ENCODE measurements around the gene ATXN1. TPM values are rescaled to one million over a fixed set of nuclear protein-coding genes. Genes with fewer than 3 reads are reported as not detected.

The ATXN1 gene
- polyA plus RNA-seq, 1 of the 3 experiments (the other 2 are of a cell fraction) = 7.9 TPM

DNA sequence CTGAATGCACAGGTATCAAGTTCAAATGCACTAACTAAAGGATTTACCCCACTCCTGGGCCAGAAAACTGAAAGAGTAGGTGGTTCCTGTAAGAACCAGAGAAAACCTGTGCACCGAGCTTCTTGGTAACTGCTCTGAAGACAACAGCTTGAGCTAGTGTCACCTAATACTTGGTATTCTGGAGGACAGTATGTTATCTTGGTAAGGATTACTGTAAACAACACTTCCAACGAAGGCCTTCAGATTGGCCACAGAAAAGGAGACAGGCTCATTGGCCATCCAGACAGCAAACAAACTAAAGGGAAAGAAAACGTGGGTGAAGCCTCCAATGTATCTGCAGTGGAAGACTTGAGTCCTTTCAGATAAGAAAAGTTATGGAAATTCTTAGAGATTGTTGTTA lies 461.4 kb downstream of the ATXN1 start:
- Histone ChIP-seq H3K9ac (no peak overlapping the region), H3K4me1 (ENCODE audit: control insufficient read depth in 1 of 2, insufficient read depth in 2 of 2, low read depth in 1 of 2, low read length in 1 of 2) (no peaks in the 10 kb centered on the region), H4K20me1 (ENCODE audit: insufficient read depth) (no peaks in the 10 kb centered on the region), H3K27ac (ENCODE audit: low read depth in 2 of 2, low read length in 1 of 2) (no peak overlapping the region), H3K4me3 (ENCODE audit: low read depth in 2 of 2, low read length in 1 of 2) (no peak overlapping the region), H3K79me2 (ENCODE audit: insufficient read depth) (no peaks in the 10 kb centered on the region), H3K36me3 (replicated peaks in 1 of 2; ENCODE audit: control insufficient read depth in 1 of 2, insufficient read depth in 2 of 2, low read length in 1 of 2) (peaks cover 14 to 20% of the 10 kb centered on the region in 2 experiments), H2AFZ (ENCODE audit: low read depth) (no peak overlapping the region), H3F3A (replicated peaks; ENCODE audit: insufficient read depth) (no peaks in the 10 kb centered on the region), H3K9me2 (no peaks in the 10 kb centered on the region), H3K9me3 (no peaks in the 10 kb centered on the region), H3K4me2 (no peak overlapping the region), H3K27me3 (ENCODE audit: insufficient read depth) (no peaks in the 10 kb centered on the region)
- DNase-seq = no peak
- 94% methylated on average over 3 of the region's 3 CpGs for WGBS (ENCODE audit: low lambda C conversion rate)
- ChIA-PET CTCF (interaction anchor here (1.3 to 1.9 kb wide), 2 partner anchors 18 to 27 kb away, joined by 3 to 6 read pairs; no protein-coding TSS in a partner anchor), POLR2A (no interaction called here)
- TF ChIP-seq TAF1 (IDR thresholded peaks at IDR 0.05; ENCODE audit: borderline replicate concordance, low read depth, low read length) (no peak), EP300 (IDR thresholded peaks at IDR 0.05; ENCODE audit: borderline replicate concordance in 1 of 2, low read depth in 1 of 2, low read length in 1 of 2) (no peak), JUND (IDR thresholded peaks at IDR 0.05) (no peak)
- TF ChIP-seq, protein P1, sequence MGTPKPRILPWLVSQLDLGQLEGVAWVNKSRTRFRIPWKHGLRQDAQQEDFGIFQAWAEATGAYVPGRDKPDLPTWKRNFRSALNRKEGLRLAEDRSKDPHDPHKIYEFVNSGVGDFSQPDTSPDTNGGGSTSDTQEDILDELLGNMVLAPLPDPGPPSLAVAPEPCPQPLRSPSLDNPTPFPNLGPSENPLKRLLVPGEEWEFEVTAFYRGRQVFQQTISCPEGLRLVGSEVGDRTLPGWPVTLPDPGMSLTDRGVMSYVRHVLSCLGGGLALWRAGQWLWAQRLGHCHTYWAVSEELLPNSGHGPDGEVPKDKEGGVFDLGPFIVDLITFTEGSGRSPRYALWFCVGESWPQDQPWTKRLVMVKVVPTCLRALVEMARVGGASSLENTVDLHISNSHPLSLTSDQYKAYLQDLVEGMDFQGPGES (IDR thresholded peaks at IDR 0.05; ENCODE audit: low read depth, low read length) = no peak

DNA sequence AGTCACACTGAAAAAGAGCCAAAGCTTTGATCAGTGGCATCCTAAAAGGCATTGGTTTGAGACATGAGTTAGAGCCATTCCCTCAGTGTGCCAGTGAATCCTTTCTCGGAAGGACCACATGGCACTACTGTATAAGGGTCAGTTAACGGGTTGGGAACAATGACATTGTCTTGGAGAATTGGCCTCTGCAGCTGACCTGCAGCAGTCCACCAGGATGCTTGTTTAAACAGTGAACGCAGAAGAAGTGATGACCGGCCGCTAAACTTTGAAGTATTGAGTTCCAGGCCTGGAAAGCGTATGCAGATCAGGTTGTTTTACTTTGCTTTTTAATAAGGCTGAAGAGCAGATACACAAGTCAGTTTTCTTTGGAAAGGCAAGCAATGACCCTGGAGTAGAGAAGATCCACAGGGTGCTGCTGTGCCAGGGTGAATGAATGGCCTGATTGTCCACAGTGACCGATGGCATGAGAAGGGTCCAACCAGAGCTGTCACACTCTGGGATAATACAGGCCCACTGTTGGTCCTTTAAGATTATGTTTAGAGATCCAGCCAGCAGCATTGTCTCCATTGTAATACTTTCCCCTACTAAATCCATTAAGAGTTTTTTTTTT lies 465.1 kb downstream of the ATXN1 start:
- POLR2A ChIA-PET = no interaction called here
- WGBS (ENCODE audit: low lambda C conversion rate) = 96% methylated on average over 7 of the region's 7 CpGs
- H3F3A ChIP-seq (replicated peaks; ENCODE audit: insufficient read depth) = no peaks in the 10 kb centered on the region
- no peak overlapping the region for H2AFZ ChIP-seq (ENCODE audit: low read depth)
- H3K27ac ChIP-seq (ENCODE audit: low read depth in 2 of 2, low read length in 1 of 2) = no peak overlapping the region
- no peak for DNase-seq
- no peak overlapping the region for H3K4me3 ChIP-seq (ENCODE audit: low read depth in 2 of 2, low read length in 1 of 2)
- H3K36me3 ChIP-seq (replicated peaks in 1 of 2; ENCODE audit: control insufficient read depth in 1 of 2, insufficient read depth in 2 of 2, low read length in 1 of 2) = peaks cover 6 to 14% of the 10 kb centered on the region in 2 experiments
- no peak overlapping the region for H3K4me2 ChIP-seq
- CTCF ChIA-PET = interaction anchor here (1.7 kb wide), 1 partner anchor 21 kb away, joined by 5 read pairs; no protein-coding TSS in a partner anchor
- H4K20me1 ChIP-seq (ENCODE audit: insufficient read depth) = no peaks in the 10 kb centered on the region
- no peaks in the 10 kb centered on the region for H3K9me3 ChIP-seq
- no peaks in the 10 kb centered on the region for H3K79me2 ChIP-seq (ENCODE audit: insufficient read depth)
- TF ChIP-seq EZH2phosphoT487 (IDR thresholded peaks at IDR 0.05; ENCODE audit: borderline replicate concordance, low read depth) (no peak), MEF2A (IDR thresholded peaks at IDR 0.05; ENCODE audit: borderline replicate concordance, low read depth) (no peak), MXI1 (IDR thresholded peaks at IDR 0.05; ENCODE audit: low read depth, low read length) (no peak), SIN3A (IDR thresholded peaks at IDR 0.05; ENCODE audit: borderline replicate concordance, low read depth, low read length) (no peak), TEAD4 (IDR thresholded peaks at IDR 0.05; ENCODE audit: borderline replicate concordance, insufficient read depth) (no peak), FOXM1 (IDR thresholded peaks at IDR 0.05; ENCODE audit: low read depth) (no peak), FOXJ3 (CRISPR knock-in tag; IDR thresholded peaks at IDR 0.05) (no peak), SMC3 (IDR thresholded peaks at IDR 0.05; ENCODE audit: low read depth, low read length) (no peak), GABPA (IDR thresholded peaks at IDR 0.05; ENCODE audit: low read depth) (no peak)
- TF ChIP-seq, protein P2, sequence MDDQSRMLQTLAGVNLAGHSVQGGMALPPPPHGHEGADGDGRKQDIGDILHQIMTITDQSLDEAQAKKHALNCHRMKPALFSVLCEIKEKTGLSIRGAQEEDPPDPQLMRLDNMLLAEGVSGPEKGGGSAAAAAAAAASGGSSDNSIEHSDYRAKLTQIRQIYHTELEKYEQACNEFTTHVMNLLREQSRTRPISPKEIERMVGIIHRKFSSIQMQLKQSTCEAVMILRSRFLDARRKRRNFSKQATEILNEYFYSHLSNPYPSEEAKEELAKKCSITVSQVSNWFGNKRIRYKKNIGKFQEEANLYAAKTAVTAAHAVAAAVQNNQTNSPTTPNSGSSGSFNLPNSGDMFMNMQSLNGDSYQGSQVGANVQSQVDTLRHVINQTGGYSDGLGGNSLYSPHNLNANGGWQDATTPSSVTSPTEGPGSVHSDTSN (IDR thresholded peaks at IDR 0.05) = no peak
- no peaks in the 10 kb centered on the region for H3K4me1 ChIP-seq (ENCODE audit: control insufficient read depth in 1 of 2, insufficient read depth in 2 of 2, low read depth in 1 of 2, low read length in 1 of 2)
- H3K9me2 ChIP-seq = no peaks in the 10 kb centered on the region
- H3K27me3 ChIP-seq (ENCODE audit: insufficient read depth) = no peaks in the 10 kb centered on the region
- H3K9ac ChIP-seq = no peak overlapping the region

All from SK-N-SH (cell line).